BJ (cell line): Measurements from ENCODE around the gene DRG1. TPM values are rescaled to one million over a fixed set of nuclear protein-coding genes. Genes with fewer than 3 reads are reported as not detected.
"Not testable (repeated sequence)": the region's sequence is repeated elsewhere in the genome, so short reads cannot be mapped to it uniquely, and the experiment has no call there.

Source experiments
- CTCF ChIA-PET: fragments of 350-600 bp; formaldehyde crosslinking; extraction: SDS; loops from one replicate; lab custom pipeline; 2021; ENCODE audit warnings: antibody characterized with exemption, inconsistent platforms; lab: Yijun Ruan, JAX
- POLR2A ChIA-PET: fragments of 300-600 bp; sonication (Branson Sonifier 250); formaldehyde crosslinking; extraction: SDS; loops from one replicate; lab custom pipeline; 2021; ENCODE audit warnings: antibody characterized with exemption; lab: Charles Lee
- DNase-seq: peaks from one replicate; pipeline ENCODE4 v3.0.0-alpha.2; 2011; ENCODE audit warnings: low read depth
- H3K27me3 ChIP-seq: 2 replicates; pipeline ENCODE4 v1.6.0; 2011; ENCODE audit warnings: low read length; ENCODE audit not compliant: control insufficient read depth, insufficient read depth
- H3K36me3 ChIP-seq: 2 replicates; pipeline ENCODE4 v1.5.1; 2011; ENCODE audit warnings: low read length; ENCODE audit not compliant: control insufficient read depth, insufficient read depth
- H3K4me3 ChIP-seq: 2 replicates; pipeline ENCODE4 v1.5.1; 2011; ENCODE audit warnings: low read depth, mild to moderate bottlenecking, control low read depth, low read length
- polyA plus RNA-seq: library from polyadenylated mRNA; depleted of rRNA; stranded (reverse); fragments of >200 nt; gene quantifications from 2 replicates; pipeline ENCODE4 v1.2.3, GENCODE V29; 2011
- TF ChIP-seq, protein P1 (sequence below): IDR thresholded peaks from 2 replicates; pipeline ENCODE4 v1.5.1; 2011; ENCODE audit warnings: low read depth, mild to moderate bottlenecking, control low read depth, inconsistent platforms, low read length, moderate library complexity; ENCODE audit not compliant: insufficient read depth

Gene DRG1
- polyA plus RNA-seq, 1 experiment, result 70.8 TPM

DNA sequence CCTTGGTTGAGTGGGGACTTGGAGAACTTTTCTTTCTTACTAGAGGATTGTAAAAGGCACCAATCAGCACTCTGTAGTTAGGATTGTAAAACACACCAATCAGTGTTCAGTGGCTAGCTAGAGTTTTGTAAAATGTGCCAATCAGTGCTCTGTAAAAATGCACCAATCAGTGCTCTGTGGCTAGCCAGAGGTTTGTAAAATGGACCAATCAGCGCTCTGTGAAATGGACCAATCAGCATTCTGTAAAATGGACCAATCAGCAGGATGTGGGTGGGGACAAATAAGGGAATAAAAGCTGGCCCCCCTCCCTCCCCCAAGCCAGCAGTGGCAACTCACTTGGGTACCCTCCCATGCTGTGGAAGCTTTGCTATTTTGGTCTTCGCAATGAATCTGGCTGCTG lies 5.5 kb upstream of the DRG1 start:
- CTCF ChIA-PET, result no interaction called here

DNA sequence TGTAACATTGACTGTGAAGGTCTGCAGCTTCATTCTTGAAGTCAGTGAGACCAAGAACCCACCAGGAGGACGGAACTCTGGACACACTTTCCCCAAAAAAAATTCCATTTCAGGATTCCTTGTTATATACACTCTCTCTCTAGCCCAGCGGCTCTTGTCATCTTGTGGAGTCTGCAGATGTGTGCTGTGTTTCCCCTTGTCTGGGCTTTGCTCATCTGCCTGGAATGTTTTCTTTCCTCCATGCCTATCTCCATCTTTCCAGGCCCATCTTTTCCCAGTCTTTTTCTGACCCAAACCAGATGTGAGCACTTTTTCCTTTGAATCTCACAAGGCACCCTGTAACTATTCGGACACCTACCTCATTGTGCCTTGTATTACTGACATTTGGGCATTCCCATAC lies 5.1 kb upstream of the DRG1 start:
- Histone ChIP-seq H3K4me3 (no peak overlapping the region), H3K27me3 (no peaks in the 10 kb centered on the region), H3K36me3 (no peaks in the 10 kb centered on the region)
- no peak for DNase-seq
- CTCF ChIA-PET, result no interaction called here
- POLR2A ChIA-PET, result no interaction called here
- TF ChIP-seq, protein P1, sequence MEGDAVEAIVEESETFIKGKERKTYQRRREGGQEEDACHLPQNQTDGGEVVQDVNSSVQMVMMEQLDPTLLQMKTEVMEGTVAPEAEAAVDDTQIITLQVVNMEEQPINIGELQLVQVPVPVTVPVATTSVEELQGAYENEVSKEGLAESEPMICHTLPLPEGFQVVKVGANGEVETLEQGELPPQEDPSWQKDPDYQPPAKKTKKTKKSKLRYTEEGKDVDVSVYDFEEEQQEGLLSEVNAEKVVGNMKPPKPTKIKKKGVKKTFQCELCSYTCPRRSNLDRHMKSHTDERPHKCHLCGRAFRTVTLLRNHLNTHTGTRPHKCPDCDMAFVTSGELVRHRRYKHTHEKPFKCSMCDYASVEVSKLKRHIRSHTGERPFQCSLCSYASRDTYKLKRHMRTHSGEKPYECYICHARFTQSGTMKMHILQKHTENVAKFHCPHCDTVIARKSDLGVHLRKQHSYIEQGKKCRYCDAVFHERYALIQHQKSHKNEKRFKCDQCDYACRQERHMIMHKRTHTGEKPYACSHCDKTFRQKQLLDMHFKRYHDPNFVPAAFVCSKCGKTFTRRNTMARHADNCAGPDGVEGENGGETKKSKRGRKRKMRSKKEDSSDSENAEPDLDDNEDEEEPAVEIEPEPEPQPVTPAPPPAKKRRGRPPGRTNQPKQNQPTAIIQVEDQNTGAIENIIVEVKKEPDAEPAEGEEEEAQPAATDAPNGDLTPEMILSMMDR, result no peak

More for the DNA sequence above, 5.5 kb upstream of the DRG1 start:
- no peak for DNase-seq
- TF ChIP-seq, protein P1, result no peak
- no peak overlapping the region for H3K4me3 ChIP-seq
- H3K36me3 ChIP-seq, result no peaks in the 10 kb centered on the region
- no peaks in the 10 kb centered on the region for H3K27me3 ChIP-seq
- POLR2A ChIA-PET, result no interaction called here

DNA sequence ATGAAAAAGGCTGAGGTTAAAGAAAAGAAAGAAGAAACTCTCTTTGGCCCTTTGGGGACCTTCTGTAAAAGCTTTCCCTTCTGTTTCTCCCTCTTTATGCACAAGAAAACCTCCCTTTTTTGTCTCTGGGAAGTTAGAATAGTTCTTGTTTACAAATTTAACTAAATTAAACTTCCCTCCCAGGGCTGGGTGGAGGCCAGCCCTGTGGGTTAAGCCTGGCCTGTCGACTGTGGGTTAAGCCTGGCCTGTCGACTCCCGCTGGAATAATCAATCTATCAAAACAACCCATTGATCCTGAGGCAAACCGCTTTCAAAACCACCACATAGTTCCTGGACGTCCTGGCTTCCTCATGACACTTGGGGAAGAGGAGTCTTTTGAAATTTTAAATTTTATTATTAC lies 1.2 kb upstream of the DRG1 start:
- TF ChIP-seq, protein P1, result no peak
- Histone ChIP-seq H3K4me3 (no peak overlapping the region), H3K36me3 (peaks cover 6% of the 10 kb centered on the region), H3K27me3 (no peaks in the 10 kb centered on the region)
- DNase-seq, result no peak
- POLR2A ChIA-PET, result no interaction called here
- CTCF ChIA-PET, result interaction anchor here (2.4 kb wide), 1 partner anchor 19 kb away, joined by 8 read pairs; no protein-coding TSS in a partner anchor

DNA sequence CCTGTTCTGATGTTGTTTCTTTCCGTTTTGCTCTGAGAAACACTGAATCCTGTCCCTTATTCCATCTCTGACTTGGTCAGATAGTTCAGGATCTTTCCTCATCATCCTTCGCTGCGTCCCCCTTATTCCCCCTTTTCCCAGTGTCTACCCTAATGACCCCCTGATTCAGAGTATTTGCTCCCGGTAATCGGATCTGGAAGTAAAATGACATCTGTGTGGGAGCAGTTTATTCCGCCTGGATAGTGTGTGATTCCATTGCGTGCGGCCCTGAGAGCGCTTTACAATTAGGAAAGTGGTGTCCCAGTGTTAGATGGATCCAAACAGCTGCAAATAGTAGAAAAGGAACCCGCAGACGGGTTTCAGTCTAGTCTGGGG lies 606 bp downstream of the DRG1 start:
- TF ChIP-seq, protein P1, result no peak
- DNase-seq, result no peak
- Histone ChIP-seq H3K27me3 (no peaks in the 10 kb centered on the region), H3K4me3 (peak overlapping the region; percentile 91), H3K36me3 (peaks cover 6% of the 10 kb centered on the region)
- ChIA-PET CTCF (interaction anchor here (0.8 to 1.4 kb wide), 3 partner anchors 9 to 86 kb away, joined by 3 to 5 read pairs (median 3); no protein-coding TSS in a partner anchor), POLR2A (no interaction called here)

DNA sequence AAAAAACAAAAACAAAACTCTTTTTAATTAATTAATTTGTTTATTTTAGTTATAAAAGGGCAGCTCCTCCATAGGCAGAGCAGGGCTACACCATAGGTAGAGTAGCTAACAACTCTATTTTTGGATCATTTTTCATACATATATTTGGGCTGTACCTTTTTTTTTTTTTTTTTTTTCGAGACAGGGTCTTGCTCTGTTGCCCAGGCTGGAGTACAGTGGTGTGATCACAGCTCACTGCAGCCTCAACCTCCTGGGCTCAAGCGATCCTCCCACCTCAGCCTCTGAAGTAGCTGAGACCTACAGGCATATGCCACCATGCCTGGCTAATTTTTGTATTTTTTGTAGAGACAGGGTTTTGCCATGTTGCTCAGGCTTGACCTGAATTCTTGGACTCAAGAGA lies 2.9 kb downstream of the DRG1 start:
- CTCF ChIA-PET, result interaction anchor here (1.0 kb wide), 1 partner anchor 58 kb away, joined by 4 read pairs; no protein-coding TSS in a partner anchor
- H3K4me3 ChIP-seq, DNase-seq, POLR2A ChIA-PET, H3K36me3 ChIP-seq, H3K27me3 ChIP-seq: not testable (repeated sequence)
